HG03354 (cell line): ENCODE measurements around the gene STX7.

Experiments
- ATAC-seq: cut with Tn5 transposase; IDR thresholded peaks from one replicate; pipeline ENCODE4 v1.9.1; 2021; ENCODE audit warnings: mild to moderate bottlenecking; ENCODE audit not compliant: unreplicated experiment, poor library complexity, severe bottlenecking

The STX7 gene

GRCh38 chr6:132481189-132481588, 31.7 kb downstream of the STX7 start:
- ATAC-seq = peak; percentile 38

- no peak for ATAC-seq
Observed at GRCh38 chr6:132479131-132479530, 33.8 kb downstream of the STX7 start.

GRCh38 chr6:132478674-132479073, 34.2 kb downstream of the STX7 start:
- ATAC-seq = no peak

- ATAC-seq = no peak
Observed at GRCh38 chr6:132478266-132478665, 34.6 kb downstream of the STX7 start.

GRCh38 chr6:132476688-132477087, 36.2 kb downstream of the STX7 start:
- no peak for ATAC-seq

- no peak for ATAC-seq
Observed at GRCh38 chr6:132475925-132476324, 37.0 kb downstream of the STX7 start.

GRCh38 chr6:132471787-132472186, 41.1 kb downstream of the STX7 start:
- no peak for ATAC-seq

- ATAC-seq = no peak
Observed at GRCh38 chr6:132466952-132467351, 46.0 kb downstream of the STX7 start.

GRCh38 chr6:132465530-132466485, 47.1 kb downstream of the STX7 start:
- ATAC-seq = peak; percentile 95

GRCh38 chr6:132464538-132465256, 48.2 kb downstream of the STX7 start:
- no peak for ATAC-seq

GRCh38 chr6:132461958-132462357, 51.0 kb downstream of the STX7 start:
- no peak for ATAC-seq

GRCh38 chr6:132459605-132459952, 53.3 kb downstream of the STX7 start:
- ATAC-seq = no peak

- no peak for ATAC-seq
Observed at GRCh38 chr6:132458887-132459604, 53.9 kb downstream of the STX7 start.

GRCh38 chr6:132456700-132457143, 56.2 kb downstream of the STX7 start:
- peak; percentile 88 for ATAC-seq

GRCh38 chr6:132446855-132447241, 66.1 kb downstream of the STX7 start:
- no peak for ATAC-seq

- ATAC-seq = no peak
Observed at GRCh38 chr6:132446141-132446854, 66.6 kb downstream of the STX7 start.

- ATAC-seq = no peak
Observed at GRCh38 chr6:132445201-132445951, 67.5 kb downstream of the STX7 start.

GRCh38 chr6:132443206-132443605, 69.7 kb downstream of the STX7 start:
- ATAC-seq = no peak

GRCh38 chr6:132430110-132430509, 82.8 kb downstream of the STX7 start:
- no peak for ATAC-seq
